Mesenchymal stem cell (in vitro differentiated cells and primary cell): ENCODE data around the gene TP73.

Experiments
- DNase-seq: peaks from one replicate; pipeline ENCODE4 v3.0.0-alpha.2; 2013
- H2AFZ ChIP-seq: one replicate; pipeline ENCODE4 v1.6.1; 2013; ENCODE audit warnings: low read depth, mild to moderate bottlenecking, control low read depth, inconsistent platforms, low read length, moderate library complexity
- H2AK5ac ChIP-seq: 2 replicates; pipeline ENCODE4 v1.6.1; 2013; ENCODE audit warnings: low read length, moderate library complexity, mild to moderate bottlenecking, inconsistent platforms; ENCODE audit not compliant: severe bottlenecking
- H2BK120ac ChIP-seq: one replicate; pipeline ENCODE4 v1.6.1; 2013; ENCODE audit warnings: low read depth, mild to moderate bottlenecking, inconsistent platforms, low read length, moderate library complexity
- H2BK12ac ChIP-seq, 2 experiments: one replicate each; pipeline ENCODE4 v1.6.1; 2013; ENCODE audit warnings: inconsistent platforms in 2 of 2, low read length in 2 of 2, mild to moderate bottlenecking in 2 of 2, moderate library complexity in 2 of 2, control low read depth in 1 of 2
- H2BK15ac ChIP-seq: one replicate; pipeline ENCODE4 v1.6.1; 2013; ENCODE audit warnings: mild to moderate bottlenecking, low read depth, inconsistent platforms; ENCODE audit not compliant: poor library complexity, severe bottlenecking
- H2BK5ac ChIP-seq: 2 replicates; pipeline ENCODE4 v1.6.1; 2013; ENCODE audit warnings: low read depth, mild to moderate bottlenecking, low read length, control low read depth, inconsistent platforms; ENCODE audit not compliant: poor library complexity, severe bottlenecking
- H3K14ac ChIP-seq, 2 experiments: one replicate each; pipeline ENCODE4 v1.6.1; 2013; ENCODE audit warnings: inconsistent platforms in 2 of 2, low read length in 2 of 2, control low read depth in 1 of 2, mild to moderate bottlenecking in 1 of 2, moderate library complexity in 1 of 2
- H3K18ac ChIP-seq, 2 experiments: one replicate each; pipeline ENCODE4 v1.6.1; 2013; ENCODE audit warnings: inconsistent platforms in 2 of 2, low read length in 2 of 2, control low read depth in 1 of 2, low read depth in 1 of 2, mild to moderate bottlenecking in 1 of 2
- H3K23ac ChIP-seq, 2 experiments: one replicate each; pipeline ENCODE4 v1.6.1; 2013; ENCODE audit warnings: inconsistent platforms in 2 of 2, low read length in 2 of 2, mild to moderate bottlenecking in 2 of 2, moderate library complexity in 2 of 2, control low read depth in 1 of 2
- H3K27ac ChIP-seq: 2 replicates; pipeline ENCODE4 v1.5.1; 2013; ENCODE audit warnings: mild to moderate bottlenecking, moderate library complexity, low read length, control low read depth, inconsistent platforms; ENCODE audit not compliant: poor library complexity, severe bottlenecking
- H3K27me3 ChIP-seq, 2 experiments: 2 replicates each; pipeline versions ENCODE4 v1.6.1 to v1.7.0; 2013; ENCODE audit warnings: low read length in 2 of 2, mild to moderate bottlenecking in 2 of 2, moderate library complexity in 2 of 2, control low read depth in 1 of 2, inconsistent platforms in 1 of 2; ENCODE audit not compliant: control insufficient read depth in 1 of 2, insufficient read depth in 1 of 2
- H3K36me3 ChIP-seq, 2 experiments: 2 replicates each; pipeline versions ENCODE4 v1.6.1 to v1.7.0; 2013; ENCODE audit warnings: low read length in 2 of 2, control low read depth in 1 of 2, inconsistent platforms in 1 of 2, low read depth in 1 of 2, mild to moderate bottlenecking in 1 of 2; ENCODE audit not compliant: insufficient read depth in 2 of 2, control insufficient read depth in 1 of 2
- H3K4ac ChIP-seq, 2 experiments: one replicate each; pipeline ENCODE4 v1.6.1; 2013; ENCODE audit warnings: inconsistent platforms in 2 of 2, low read length in 2 of 2, mild to moderate bottlenecking in 2 of 2, moderate library complexity in 2 of 2, control low read depth in 1 of 2, low read depth in 1 of 2
- H3K4me1 ChIP-seq: 2 replicates; pipeline ENCODE4 v1.6.1; 2013; ENCODE audit warnings: low read depth, low read length, control low read depth; ENCODE audit not compliant: control insufficient read depth, insufficient read depth
- H3K4me2 ChIP-seq: 2 replicates; pipeline ENCODE4 v1.6.1; 2013; ENCODE audit warnings: low read length, mild to moderate bottlenecking, inconsistent platforms; ENCODE audit not compliant: poor library complexity, severe bottlenecking
- H3K4me3 ChIP-seq, 2 experiments: 2 replicates each; pipeline versions ENCODE4 v1.5.1 to v1.7.0; 2013; ENCODE audit warnings: low read length in 2 of 2, mild to moderate bottlenecking in 2 of 2, control low read depth in 1 of 2, low read depth in 1 of 2; ENCODE audit not compliant: insufficient read depth in 1 of 2
- H3K79me1 ChIP-seq: replicated peaks from 2 replicates; pipeline ENCODE4 v1.6.1; 2013; ENCODE audit warnings: mild to moderate bottlenecking, control low read depth, low read length, inconsistent platforms; ENCODE audit not compliant: poor library complexity, severe bottlenecking
- H3K9ac ChIP-seq: 2 replicates; pipeline ENCODE4 v1.7.0; 2013; ENCODE audit warnings: mild to moderate bottlenecking, low read length, moderate library complexity
- H3K9me3 ChIP-seq: 2 replicates; pipeline ENCODE4 v1.7.0; 2013; ENCODE audit warnings: mild to moderate bottlenecking, low read length; ENCODE audit not compliant: control insufficient read depth
- H4K8ac ChIP-seq: one replicate; pipeline ENCODE4 v1.6.1; 2013; ENCODE audit warnings: inconsistent platforms, mild to moderate bottlenecking, low read length, moderate library complexity
- H4K91ac ChIP-seq: one replicate; pipeline ENCODE4 v1.6.1; 2013; ENCODE audit warnings: mild to moderate bottlenecking, low read length, inconsistent platforms
- WGBS: methylation state at CpG from one replicate; pipeline ENCODE4 v1.1.7; 2013; ENCODE audit warnings: mixed read lengths; 5-methylcytosine and 5-hydroxymethylcytosine counted together

Gene TP73

DNA sequence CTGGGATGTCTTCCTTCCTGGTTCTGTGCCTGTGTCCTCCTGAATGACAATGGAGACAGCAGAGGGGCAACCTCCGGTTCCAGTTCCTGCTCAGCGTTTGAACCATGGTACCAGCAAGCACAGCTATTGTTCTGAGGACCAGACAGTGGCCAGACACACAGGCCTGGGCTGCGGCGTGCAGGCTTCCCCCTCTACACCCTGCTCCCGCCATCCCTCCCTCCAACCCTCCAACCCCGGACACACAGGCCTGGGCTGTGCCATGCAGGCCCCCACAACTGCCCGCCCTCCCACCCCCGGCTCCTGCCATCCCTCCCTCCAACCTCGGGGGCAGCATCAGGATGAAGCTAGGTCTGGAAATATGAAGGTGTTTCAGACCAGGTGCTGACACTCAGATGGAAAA lies 35.5 kb upstream of the TP73 start:
- WGBS = 83% methylated on average over 5 of the region's 9 CpGs
- Histone ChIP-seq H3K4me1 (peaks cover 20% of the 10 kb centered on the region), H4K8ac (no peak overlapping the region), H3K18ac (no peak overlapping the region), H2AFZ (no peak overlapping the region), H3K4me3 (no peak overlapping the region), H3K14ac (no peak overlapping the region), H3K36me3 (no peaks in the 10 kb centered on the region), H3K4ac (no peak overlapping the region), H3K27me3 (peaks cover 54 to 60% of the 10 kb centered on the region in 2 experiments), H3K27ac (no peak overlapping the region), H2BK120ac (no peak overlapping the region), H3K79me1 (no peaks in the 10 kb centered on the region), H3K4me2 (no peak overlapping the region), H2BK12ac (no peak overlapping the region), H4K91ac (no peak overlapping the region), H2BK15ac (no peak overlapping the region), H3K9ac (no peak overlapping the region), H2BK5ac (no peak overlapping the region), H3K9me3 (no peaks in the 10 kb centered on the region), H3K23ac (no peak overlapping the region), H2AK5ac (no peak overlapping the region)
- DNase-seq = no peak

DNA sequence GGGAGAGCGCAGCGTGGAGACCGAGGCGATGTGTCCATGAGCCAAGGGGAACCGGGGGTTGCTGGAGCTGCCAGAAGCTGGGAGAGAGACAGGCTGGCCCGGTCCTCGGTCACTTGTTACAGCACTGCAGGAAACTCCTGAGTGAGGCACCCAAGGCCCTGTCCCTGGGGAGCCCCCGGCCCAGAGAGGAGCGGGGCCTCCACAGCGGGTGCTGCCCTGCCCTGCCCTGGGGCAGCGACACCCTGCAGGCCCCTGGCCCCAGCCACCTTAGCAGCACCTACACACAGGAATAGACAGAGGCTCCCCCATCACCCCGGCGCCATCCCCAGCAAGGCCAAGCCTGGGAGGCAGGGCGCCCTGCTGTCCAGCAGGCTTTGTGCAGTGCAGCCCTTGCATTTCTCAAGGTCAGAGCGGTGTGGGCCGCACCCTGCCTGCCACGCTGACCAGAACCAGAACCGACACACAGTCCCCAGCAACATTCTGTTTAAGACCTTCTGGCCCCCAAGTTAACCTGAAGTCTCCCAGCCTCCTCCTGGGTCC lies 34.4 kb upstream of the TP73 start:
- Histone ChIP-seq H3K23ac (no peak overlapping the region), H2BK5ac (no peak overlapping the region), H3K14ac (no peak overlapping the region), H3K27me3 (peaks cover 44 to 50% of the 10 kb centered on the region in 2 experiments), H3K79me1 (peaks cover 2% of the 10 kb centered on the region), H3K4me2 (no peak overlapping the region), H3K4ac (no peak overlapping the region), H2BK12ac (no peak overlapping the region), H2BK120ac (no peak overlapping the region), H2AFZ (no peak overlapping the region), H3K4me1 (peaks cover 19% of the 10 kb centered on the region), H3K4me3 (no peak overlapping the region), H4K91ac (no peak overlapping the region), H2AK5ac (no peak overlapping the region), H2BK15ac (no peak overlapping the region), H3K9me3 (no peaks in the 10 kb centered on the region), H3K18ac (no peak overlapping the region), H3K27ac (no peak overlapping the region), H3K36me3 (peaks cover 2 to 5% of the 10 kb centered on the region in 2 experiments), H4K8ac (no peak overlapping the region), H3K9ac (no peak overlapping the region)
- WGBS = 83% methylated on average over 17 of the region's 18 CpGs
- no peak for DNase-seq

DNA sequence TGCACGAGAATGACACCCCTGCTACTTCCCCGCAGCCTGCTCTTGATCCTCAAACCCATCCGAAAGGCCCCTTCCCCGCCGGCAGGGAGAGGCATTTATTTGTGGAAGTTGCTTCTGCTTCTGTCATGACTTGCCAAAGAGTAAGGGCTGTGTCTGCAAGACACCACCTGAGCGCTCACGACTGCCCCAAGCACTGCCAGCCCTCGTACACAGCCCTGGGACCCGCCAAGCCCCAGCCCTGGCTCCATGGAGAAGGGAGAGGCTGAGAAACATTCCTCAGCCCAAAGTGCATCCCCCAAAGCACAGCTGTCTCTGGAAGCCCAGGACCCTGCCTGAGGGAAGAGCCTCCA lies 33.8 kb upstream of the TP73 start:
- Histone ChIP-seq H4K91ac (no peak overlapping the region), H3K4me2 (no peak overlapping the region), H3K27me3 (peaks cover 38 to 48% of the 10 kb centered on the region in 2 experiments), H3K18ac (no peak overlapping the region), H4K8ac (no peak overlapping the region), H3K23ac (no peak overlapping the region), H2AK5ac (no peak overlapping the region), H3K4ac (no peak overlapping the region), H2BK120ac (no peak overlapping the region), H3K79me1 (peaks cover 7% of the 10 kb centered on the region), H3K27ac (no peak overlapping the region), H2BK15ac (no peak overlapping the region), H3K9ac (peak overlapping the region; percentile 18), H3K14ac (no peak overlapping the region), H2BK5ac (no peak overlapping the region), H2BK12ac (peak overlapping the region in 1 of 2 experiments; percentile 19), H3K9me3 (no peaks in the 10 kb centered on the region), H3K4me3 (no peak overlapping the region), H2AFZ (no peak overlapping the region), H3K36me3 (peaks cover 2 to 5% of the 10 kb centered on the region in 2 experiments), H3K4me1 (peaks cover 19% of the 10 kb centered on the region)
- DNase-seq = no peak
- WGBS = 90% methylated on average over 9 of the region's 9 CpGs

DNA sequence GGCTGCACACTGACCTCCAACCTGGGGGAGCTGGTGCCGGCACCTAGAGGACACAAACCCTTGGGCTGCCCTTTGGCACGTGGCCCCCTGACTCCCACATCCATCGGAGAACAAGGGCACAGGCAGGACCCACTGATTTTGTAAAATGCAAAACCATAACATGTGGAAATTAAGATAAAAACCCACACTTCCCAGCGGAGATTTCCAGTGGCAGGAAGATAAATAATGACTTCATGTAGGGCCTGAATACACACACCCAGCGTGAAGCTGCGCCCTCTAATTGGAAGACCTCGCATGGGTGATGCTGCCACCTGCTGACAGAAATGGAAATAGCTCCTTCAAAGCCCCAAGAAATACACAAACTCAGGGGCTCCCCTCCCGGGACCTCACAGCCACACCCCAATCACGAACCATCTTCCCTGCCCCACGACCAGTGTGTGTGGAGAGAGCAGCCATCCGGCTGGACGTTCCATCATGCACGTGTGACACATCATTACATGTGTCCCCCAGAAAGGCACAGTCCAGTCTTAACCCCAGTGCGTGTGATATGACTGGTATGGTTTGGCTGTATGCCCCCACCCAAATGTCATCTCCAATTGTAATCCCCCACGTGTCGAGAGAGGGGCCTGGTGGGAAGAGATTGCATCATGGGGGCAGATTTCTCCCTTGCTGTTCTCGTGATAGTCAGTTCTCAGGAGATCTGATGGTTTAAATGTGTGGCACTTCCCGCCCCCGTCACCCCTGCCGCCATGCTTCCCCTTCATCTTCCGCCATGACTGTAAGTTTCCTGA lies 33.2 kb upstream of the TP73 start:
- H4K8ac ChIP-seq = no peak overlapping the region
- H3K79me1 ChIP-seq = peaks cover 13% of the 10 kb centered on the region
- peaks cover 20% of the 10 kb centered on the region for H3K4me1 ChIP-seq
- H3K27me3 ChIP-seq = peaks cover 33 to 48% of the 10 kb centered on the region in 2 experiments
- no peak overlapping the region for H3K4me2 ChIP-seq
- H3K18ac ChIP-seq = peak overlapping the region in 1 of 2 experiments; percentile 7
- no peak overlapping the region for H3K4ac ChIP-seq
- H3K9ac ChIP-seq = peak overlapping the region; percentile 35
- H2AFZ ChIP-seq = no peak overlapping the region
- H3K9me3 ChIP-seq = no peaks in the 10 kb centered on the region
- H3K36me3 ChIP-seq = peaks cover 2 to 5% of the 10 kb centered on the region in 2 experiments
- no peak overlapping the region for H2BK15ac ChIP-seq
- no peak overlapping the region for H2AK5ac ChIP-seq
- DNase-seq = peak; percentile 81
- no peak overlapping the region for H3K23ac ChIP-seq
- H4K91ac ChIP-seq = no peak overlapping the region
- 25% methylated on average over 15 of the region's 21 CpGs for WGBS
- H3K27ac ChIP-seq = no peak overlapping the region
- no peak overlapping the region for H3K14ac ChIP-seq
- no peak overlapping the region for H3K4me3 ChIP-seq
- H2BK120ac ChIP-seq = no peak overlapping the region
- H2BK12ac ChIP-seq = peak overlapping the region in 1 of 2 experiments; percentile 19
- no peak overlapping the region for H2BK5ac ChIP-seq
